ENCODE measurements around the gene KCNE2.
"Not testable (repeated sequence)": the region's sequence is repeated elsewhere in the genome, so short reads cannot be mapped to it uniquely, and the experiment has no call there.

The KCNE2 gene

DNA sequence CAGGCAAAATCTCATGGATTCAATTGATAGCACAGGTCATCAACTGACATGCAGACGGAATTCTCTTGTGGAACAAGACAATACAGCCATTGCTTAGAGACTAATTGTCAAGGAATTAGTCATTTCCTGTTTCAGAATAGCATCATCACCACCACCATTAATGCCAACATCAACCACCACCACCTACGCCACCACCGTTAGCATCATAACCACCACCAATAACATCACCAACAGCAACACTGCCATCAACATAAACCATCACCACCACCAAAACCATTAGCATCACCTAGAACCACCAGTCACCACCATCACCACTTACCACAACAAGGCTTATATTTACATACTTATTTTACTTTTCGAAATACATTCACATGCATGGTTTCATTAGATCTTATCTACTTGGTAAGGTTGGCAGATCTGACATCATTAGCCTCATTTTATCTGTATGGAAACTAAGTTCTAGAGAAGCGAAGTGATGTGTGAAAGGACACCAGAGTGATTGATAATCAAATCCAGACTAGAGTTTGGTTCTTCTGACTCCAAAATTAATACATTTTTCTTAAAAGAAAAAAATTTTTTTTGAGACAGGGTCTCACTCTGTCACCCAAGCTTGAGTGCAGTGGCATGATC, 53.8 kb downstream of the KCNE2 start:
- DNase-seq, result not testable (repeated sequence)
